H1 (cell line): ENCODE data around the gene SRGAP3. TPM values are rescaled to one million over a fixed set of nuclear protein-coding genes. Genes with fewer than 3 reads are reported as not detected.

Experiments
- CBX8 ChIP-seq: fragments of 300-800, 300-1000 bp; sonication (generic); IDR thresholded peaks from 2 replicates; pipeline ENCODE4 v1.7.1; 2016; ENCODE audit warnings: low read depth, low read length, borderline replicate concordance
- MAX ChIP-seq: IDR thresholded peaks from 2 replicates; pipeline ENCODE4 v1.6.1; 2012; ENCODE audit warnings: inconsistent platforms
- RAD21 ChIP-seq, 2 experiments: IDR thresholded peaks in 1 of 2; conservative IDR thresholded peaks in 1 of 2; 2 replicates each; pipeline ENCODE4 v1.6.1; 2011; ENCODE audit warnings: low read depth in 2 of 2, low read length in 2 of 2, improper control_type of control experiment in 1 of 2, inconsistent platforms in 1 of 2, mild to moderate bottlenecking in 1 of 2, moderate library complexity in 1 of 2
- polyA plus RNA-seq, 7 experiments: library from polyadenylated mRNA; depleted of rRNA in 3 of 7; stranded (reverse) in 5 of 7; unstranded in 2 of 7; fragments of >200 nt in 5 of 7; fragments of 200-250 nt in 2 of 7; gene quantifications; 1 replicate in 5 of 7; 2 replicates in 1 of 7; 4 replicates in 1 of 7; pipeline versions ENCODE4 v1.2.1 to v1.2.3, GENCODE V29; 2011 to 2013; ENCODE audit warnings: missing spikeins in 2 of 7, mixed read lengths in 2 of 7
- total RNA-seq: library from RNA; stranded (reverse); fragmentation: NEBNext Ultra II Directional; extraction: Animal tissue kit (Norgen Biotek cat#: 25700); gene quantifications from 2 replicates; pipeline ENCODE4 v1.2.1, GENCODE V29; 2021
- TF ChIP-seq, protein P1 (sequence below): IDR thresholded peaks from 2 replicates; pipeline ENCODE4 v1.6.1; 2011; ENCODE audit warnings: low read length, improper control_type of control experiment
- TF ChIP-seq, protein P2 (sequence below), 3 experiments: IDR thresholded peaks; 1 replicate in 2 of 3; 2 replicates in 1 of 3; pipeline versions ENCODE4 v1.5.1 to v1.6.1; 2011; ENCODE audit warnings: low read length in 3 of 3, mild to moderate bottlenecking in 3 of 3, inconsistent platforms in 2 of 3, low read depth in 1 of 3, moderate library complexity in 1 of 3; ENCODE audit not compliant: insufficient read depth in 1 of 3; ENCODE audit errors: control extremely low read depth in 1 of 3

Gene SRGAP3
- total and polyA plus RNA-seq, 2 of the 8 experiments (the other 6 are each of a cell fraction or from before 2014, with no cell fraction given): 5.8 to 11.4 TPM

GRCh38 chr3:8994226-8994625 lies 255.2 kb downstream of the SRGAP3 start (continued):
- no peak for TF ChIP-seq CBX8
- TF ChIP-seq, protein P1, sequence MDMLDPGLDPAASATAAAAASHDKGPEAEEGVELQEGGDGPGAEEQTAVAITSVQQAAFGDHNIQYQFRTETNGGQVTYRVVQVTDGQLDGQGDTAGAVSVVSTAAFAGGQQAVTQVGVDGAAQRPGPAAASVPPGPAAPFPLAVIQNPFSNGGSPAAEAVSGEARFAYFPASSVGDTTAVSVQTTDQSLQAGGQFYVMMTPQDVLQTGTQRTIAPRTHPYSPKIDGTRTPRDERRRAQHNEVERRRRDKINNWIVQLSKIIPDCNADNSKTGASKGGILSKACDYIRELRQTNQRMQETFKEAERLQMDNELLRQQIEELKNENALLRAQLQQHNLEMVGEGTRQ: no peak
- TF ChIP-seq, protein P2, sequence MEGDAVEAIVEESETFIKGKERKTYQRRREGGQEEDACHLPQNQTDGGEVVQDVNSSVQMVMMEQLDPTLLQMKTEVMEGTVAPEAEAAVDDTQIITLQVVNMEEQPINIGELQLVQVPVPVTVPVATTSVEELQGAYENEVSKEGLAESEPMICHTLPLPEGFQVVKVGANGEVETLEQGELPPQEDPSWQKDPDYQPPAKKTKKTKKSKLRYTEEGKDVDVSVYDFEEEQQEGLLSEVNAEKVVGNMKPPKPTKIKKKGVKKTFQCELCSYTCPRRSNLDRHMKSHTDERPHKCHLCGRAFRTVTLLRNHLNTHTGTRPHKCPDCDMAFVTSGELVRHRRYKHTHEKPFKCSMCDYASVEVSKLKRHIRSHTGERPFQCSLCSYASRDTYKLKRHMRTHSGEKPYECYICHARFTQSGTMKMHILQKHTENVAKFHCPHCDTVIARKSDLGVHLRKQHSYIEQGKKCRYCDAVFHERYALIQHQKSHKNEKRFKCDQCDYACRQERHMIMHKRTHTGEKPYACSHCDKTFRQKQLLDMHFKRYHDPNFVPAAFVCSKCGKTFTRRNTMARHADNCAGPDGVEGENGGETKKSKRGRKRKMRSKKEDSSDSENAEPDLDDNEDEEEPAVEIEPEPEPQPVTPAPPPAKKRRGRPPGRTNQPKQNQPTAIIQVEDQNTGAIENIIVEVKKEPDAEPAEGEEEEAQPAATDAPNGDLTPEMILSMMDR (IDR thresholded peaks at IDR 0.05; ENCODE audit: control extremely low read depth in 1 of 3, insufficient read depth in 1 of 3, low read depth in 1 of 3, low read length in 3 of 3): no peak
- TF ChIP-seq RAD21 (IDR thresholded peaks at IDR 0.05 in 1 of 2, conservative IDR thresholded peaks at IDR 0.05 in 1 of 2; ENCODE audit: low read depth in 2 of 2, low read length in 2 of 2): no peak
- no peak for TF ChIP-seq MAX
